ENCODE measurements around the gene PTBP2.
"Not testable (repeated sequence)": the region's sequence is repeated elsewhere in the genome, so short reads cannot be mapped to it uniquely, and the experiment has no call there.

The PTBP2 gene

GRCh38 chr1:96727860-96728259, 6.3 kb downstream of the PTBP2 start:
- DNase-seq (ENCODE audit: low read depth, low spot score), result no peak
- Histone ChIP-seq H3K36me3 (ENCODE audit: control insufficient read depth, insufficient read depth, low read length) (peaks cover 3% of the 10 kb centered on the region; the same call in 1 of the 2 replicates), H3K27me3 (ENCODE audit: control insufficient read depth, insufficient read depth, low read length) (no peaks in the 10 kb centered on the region), H3K4me1 (ENCODE audit: control insufficient read depth, insufficient read depth, low read length) (peaks cover 1% of the 10 kb centered on the region; the same call in 1 of the 2 replicates), H3K27ac (ENCODE audit: low read length) (no peak overlapping the region), H3K4me3 (ENCODE audit: low read length) (no peak overlapping the region), H3K9me3 (ENCODE audit: control insufficient read depth, insufficient read depth, low read length) (no peaks in the 10 kb centered on the region)
- no CpG with 5 or more reads among the region's 3 CpGs for WGBS (ENCODE audit: insufficient coverage, insufficient read length)

- no peaks in the 10 kb centered on the region for H3K27me3 ChIP-seq (ENCODE audit: control insufficient read depth, insufficient read depth, low read length)
- no peaks in the 10 kb centered on the region for H3K9me3 ChIP-seq (ENCODE audit: control insufficient read depth, insufficient read depth, low read length)
- H3K4me3 ChIP-seq (ENCODE audit: low read length), result no peak overlapping the region
- no CpG with 5 or more reads among the region's 4 CpGs for WGBS (ENCODE audit: insufficient coverage, insufficient read length)
- DNase-seq (ENCODE audit: low read depth, low spot score), result no peak
- H3K4me1 ChIP-seq (ENCODE audit: control insufficient read depth, insufficient read depth, low read length), result peaks cover 1% of the 10 kb centered on the region; the same call in 1 of the 2 replicates
- H3K27ac ChIP-seq (ENCODE audit: low read length), result no peak overlapping the region
- no peaks in the 10 kb centered on the region for H3K36me3 ChIP-seq (ENCODE audit: control insufficient read depth, insufficient read depth, low read length)
Measured at GRCh38 chr1:96730574-96731298, 9.2 kb downstream of the PTBP2 start.

GRCh38 chr1:96741335-96741734, 19.8 kb downstream of the PTBP2 start:
- peaks cover 1% of the 10 kb centered on the region; the same call in 1 of the 2 replicates for H3K4me1 ChIP-seq (ENCODE audit: control insufficient read depth, insufficient read depth, low read length)
- DNase-seq (ENCODE audit: low read depth, low spot score), result no peak
- H3K27ac ChIP-seq (ENCODE audit: low read length), result no peak overlapping the region
- H3K4me3 ChIP-seq (ENCODE audit: low read length), result no peak overlapping the region
- no CpG with 5 or more reads among the region's 5 CpGs for WGBS (ENCODE audit: insufficient coverage, insufficient read length)
- H3K36me3 ChIP-seq (ENCODE audit: control insufficient read depth, insufficient read depth, low read length), result no peaks in the 10 kb centered on the region
- H3K27me3 ChIP-seq (ENCODE audit: control insufficient read depth, insufficient read depth, low read length), result no peaks in the 10 kb centered on the region
- no peaks in the 10 kb centered on the region for H3K9me3 ChIP-seq (ENCODE audit: control insufficient read depth, insufficient read depth, low read length)

- Histone ChIP-seq H3K36me3 (ENCODE audit: control insufficient read depth, insufficient read depth, low read length) (no peaks in the 10 kb centered on the region), H3K27me3 (ENCODE audit: control insufficient read depth, insufficient read depth, low read length) (no peaks in the 10 kb centered on the region), H3K27ac (ENCODE audit: low read length) (no peak overlapping the region), H3K4me3 (ENCODE audit: low read length) (no peak overlapping the region), H3K9me3 (ENCODE audit: control insufficient read depth, insufficient read depth, low read length) (no peaks in the 10 kb centered on the region), H3K4me1 (ENCODE audit: control insufficient read depth, insufficient read depth, low read length) (no peaks in the 10 kb centered on the region)
- DNase-seq (ENCODE audit: low read depth, low spot score), result no peak
- WGBS (ENCODE audit: insufficient coverage, insufficient read length), result no CpG with 5 or more reads among the region's 7 CpGs
Measured at GRCh38 chr1:96746440-96747420, 25.1 kb downstream of the PTBP2 start.

- WGBS (ENCODE audit: insufficient coverage, insufficient read length), result no CpG with 5 or more reads among the region's 1 CpG
- DNase-seq (ENCODE audit: low read depth, low spot score), result no peak
- H3K27me3 ChIP-seq (ENCODE audit: control insufficient read depth, insufficient read depth, low read length), result no peaks in the 10 kb centered on the region
- no peaks in the 10 kb centered on the region for H3K9me3 ChIP-seq (ENCODE audit: control insufficient read depth, insufficient read depth, low read length)
- H3K4me3 ChIP-seq (ENCODE audit: low read length), result no peak overlapping the region
- H3K36me3 ChIP-seq (ENCODE audit: control insufficient read depth, insufficient read depth, low read length), result no peaks in the 10 kb centered on the region
- H3K4me1 ChIP-seq (ENCODE audit: control insufficient read depth, insufficient read depth, low read length), result no peaks in the 10 kb centered on the region
- H3K27ac ChIP-seq (ENCODE audit: low read length), result no peak overlapping the region
Measured at GRCh38 chr1:96747565-96747964, 26.0 kb downstream of the PTBP2 start.

- no peak for DNase-seq (ENCODE audit: low read depth, low spot score)
- WGBS (ENCODE audit: insufficient coverage, insufficient read length), result no CpG with 5 or more reads among the region's 3 CpGs
- Histone ChIP-seq H3K9me3 (ENCODE audit: control insufficient read depth, insufficient read depth, low read length) (no peaks in the 10 kb centered on the region), H3K36me3 (ENCODE audit: control insufficient read depth, insufficient read depth, low read length) (peaks cover 2% of the 10 kb centered on the region; the same call in 1 of the 2 replicates), H3K27ac (ENCODE audit: low read length) (no peak overlapping the region), H3K4me1 (ENCODE audit: control insufficient read depth, insufficient read depth, low read length) (no peaks in the 10 kb centered on the region), H3K27me3 (ENCODE audit: control insufficient read depth, insufficient read depth, low read length) (no peaks in the 10 kb centered on the region), H3K4me3 (ENCODE audit: low read length) (no peak overlapping the region)
Measured at GRCh38 chr1:96748078-96748477, 26.5 kb downstream of the PTBP2 start.

- no peak for DNase-seq (ENCODE audit: low read depth, low spot score)
- no peak overlapping the region for H3K4me3 ChIP-seq (ENCODE audit: low read length)
- peaks cover 3% of the 10 kb centered on the region; the same call in 1 of the 2 replicates for H3K36me3 ChIP-seq (ENCODE audit: control insufficient read depth, insufficient read depth, low read length)
- no peak overlapping the region for H3K27ac ChIP-seq (ENCODE audit: low read length)
- no peaks in the 10 kb centered on the region for H3K27me3 ChIP-seq (ENCODE audit: control insufficient read depth, insufficient read depth, low read length)
- H3K9me3 ChIP-seq (ENCODE audit: control insufficient read depth, insufficient read depth, low read length), result no peaks in the 10 kb centered on the region
- no CpG with 5 or more reads among the region's 2 CpGs for WGBS (ENCODE audit: insufficient coverage, insufficient read length)
- no peaks in the 10 kb centered on the region for H3K4me1 ChIP-seq (ENCODE audit: control insufficient read depth, insufficient read depth, low read length)
Measured at GRCh38 chr1:96749618-96750017, 28.0 kb downstream of the PTBP2 start.

- Histone ChIP-seq H3K27me3 (ENCODE audit: control insufficient read depth, insufficient read depth, low read length) (no peaks in the 10 kb centered on the region), H3K9me3 (ENCODE audit: control insufficient read depth, insufficient read depth, low read length) (no peaks in the 10 kb centered on the region), H3K4me1 (ENCODE audit: control insufficient read depth, insufficient read depth, low read length) (no peaks in the 10 kb centered on the region), H3K27ac (ENCODE audit: low read length) (no peak overlapping the region), H3K4me3 (ENCODE audit: low read length) (no peak overlapping the region), H3K36me3 (ENCODE audit: control insufficient read depth, insufficient read depth, low read length) (peaks cover 7% of the 10 kb centered on the region; the same call in 1 of the 2 replicates)
- WGBS (ENCODE audit: insufficient coverage, insufficient read length), result no CpG with 5 or more reads among the region's 2 CpGs
- DNase-seq (ENCODE audit: low read depth, low spot score), result no peak
Measured at GRCh38 chr1:96752394-96752793, 30.8 kb downstream of the PTBP2 start.

- H3K36me3 ChIP-seq (ENCODE audit: control insufficient read depth, insufficient read depth, low read length), result peaks cover 7% of the 10 kb centered on the region; the same call in 1 of the 2 replicates
- no peak for DNase-seq (ENCODE audit: low read depth, low spot score)
- H3K4me3 ChIP-seq (ENCODE audit: low read length), result no peak overlapping the region
- H3K9me3 ChIP-seq (ENCODE audit: control insufficient read depth, insufficient read depth, low read length), result no peaks in the 10 kb centered on the region
- H3K27me3 ChIP-seq (ENCODE audit: control insufficient read depth, insufficient read depth, low read length), result no peaks in the 10 kb centered on the region
- no peaks in the 10 kb centered on the region for H3K4me1 ChIP-seq (ENCODE audit: control insufficient read depth, insufficient read depth, low read length)
- no peak overlapping the region for H3K27ac ChIP-seq (ENCODE audit: low read length)
- no CpG with 5 or more reads among the region's 1 CpG for WGBS (ENCODE audit: insufficient coverage, insufficient read length)
Measured at GRCh38 chr1:96756789-96757188, 35.2 kb downstream of the PTBP2 start.

GRCh38 chr1:96762586-96762985, 41.0 kb downstream of the PTBP2 start:
- H3K27me3 ChIP-seq (ENCODE audit: control insufficient read depth, insufficient read depth, low read length); H3K4me3 ChIP-seq (ENCODE audit: low read length); DNase-seq (ENCODE audit: low read depth, low spot score); H3K36me3 ChIP-seq (ENCODE audit: control insufficient read depth, insufficient read depth, low read length); H3K27ac ChIP-seq (ENCODE audit: low read length); H3K9me3 ChIP-seq (ENCODE audit: control insufficient read depth, insufficient read depth, low read length); H3K4me1 ChIP-seq (ENCODE audit: control insufficient read depth, insufficient read depth, low read length): not testable (repeated sequence)
- no CpG with 5 or more reads among the region's 36 CpGs for WGBS (ENCODE audit: insufficient coverage, insufficient read length)
